Testis (tissue), 3 donors: Measurements from ENCODE around the gene LRRC8A. TPM values are rescaled to one million over a fixed set of nuclear protein-coding genes. Genes with fewer than 3 reads are reported as not detected.
A peak's percentile ranks its signal among the peaks of the same experiment; 100 is the strongest.

Experiments used
- DNase-seq: peaks from one replicate; pipeline ENCODE4 v3.0.0-alpha.2; 2019
- H3K27ac ChIP-seq, 2 donors: fragments of 200-600 bp; sonication (generic); one replicate each; pipeline ENCODE4 v1.5.1; 2019
- H3K27me3 ChIP-seq: fragments of 200-600 bp; sonication (generic); one replicate; pipeline ENCODE4 v1.5.1; 2019
- H3K36me3 ChIP-seq: fragments of 200-600 bp; sonication (generic); one replicate; pipeline ENCODE4 v1.5.1; 2017; ENCODE audit warnings: low read depth; ENCODE audit errors: missing control alignments
- H3K4me1 ChIP-seq: fragments of 200-600 bp; sonication (generic); one replicate; pipeline ENCODE4 v1.5.1; 2019
- H3K4me3 ChIP-seq, 2 donors: fragments of 200-600 bp; sonication (generic); one replicate each; pipeline ENCODE4 v1.5.1; 2017 to 2019
- H3K9me3 ChIP-seq: fragments of 200-600 bp; sonication (generic); one replicate; pipeline ENCODE4 v1.5.1; 2017
- POLR2A ChIP-seq: fragments of 450-650 bp; IDR thresholded peaks from one replicate; pipeline ENCODE4 v1.6.1; 2017; ENCODE audit warnings: antibody characterized with exemption, mild to moderate bottlenecking, moderate library complexity
- WGBS, 2 donors: methylation state at CpG; one replicate each; pipeline ENCODE4 v1.1.5; 2018; 5-methylcytosine and 5-hydroxymethylcytosine counted together
- intact Hi-C: fragments of 100-400 bp; cut with DNase I; formaldehyde crosslinking; loops from one replicate; pipeline ENCODE4 v1.15.1; 2023; ENCODE audit warnings: low total_unique reads
- polyA plus RNA-seq: library from polyadenylated mRNA; stranded (reverse); fragments of 350-450 nt; fragmentation: Illumina TruSeq; extraction: RNeasy Lipid Tissue Mini Kit (QIAGEN cat#74804); gene quantifications from one replicate; pipeline ENCODE4 v1.2.3, GENCODE V29; 2014; ENCODE audit warnings: low read depth, low replicate concordance; ENCODE audit not compliant: insufficient read depth
- total RNA-seq, 2 donors: library from RNA; depleted of rRNA; stranded (reverse); fragments of >200 nt; gene quantifications; one replicate each; pipeline ENCODE4 v1.2.3, GENCODE V29; 2016
- TF ChIP-seq, protein P1 (sequence below), 3 experiments: fragments of 450-650 bp in 2 of 3; fragments of 200-600 bp in 1 of 3; sonication (generic) in 1 of 3; IDR thresholded peaks; one replicate each; pipeline ENCODE4 v1.5.1; 2016 to 2019; ENCODE audit warnings: antibody characterized with exemption in 3 of 3, mild to moderate bottlenecking in 2 of 3, moderate library complexity in 1 of 3

The LRRC8A gene
- total and polyA plus RNA-seq, 3 donors from 2014 or later: 30.9 to 61.3 (median 54.3) TPM

GRCh38 chr9:128903871-128904620 is 22.1 kb downstream of the LRRC8A start:
- TF ChIP-seq, protein P1, sequence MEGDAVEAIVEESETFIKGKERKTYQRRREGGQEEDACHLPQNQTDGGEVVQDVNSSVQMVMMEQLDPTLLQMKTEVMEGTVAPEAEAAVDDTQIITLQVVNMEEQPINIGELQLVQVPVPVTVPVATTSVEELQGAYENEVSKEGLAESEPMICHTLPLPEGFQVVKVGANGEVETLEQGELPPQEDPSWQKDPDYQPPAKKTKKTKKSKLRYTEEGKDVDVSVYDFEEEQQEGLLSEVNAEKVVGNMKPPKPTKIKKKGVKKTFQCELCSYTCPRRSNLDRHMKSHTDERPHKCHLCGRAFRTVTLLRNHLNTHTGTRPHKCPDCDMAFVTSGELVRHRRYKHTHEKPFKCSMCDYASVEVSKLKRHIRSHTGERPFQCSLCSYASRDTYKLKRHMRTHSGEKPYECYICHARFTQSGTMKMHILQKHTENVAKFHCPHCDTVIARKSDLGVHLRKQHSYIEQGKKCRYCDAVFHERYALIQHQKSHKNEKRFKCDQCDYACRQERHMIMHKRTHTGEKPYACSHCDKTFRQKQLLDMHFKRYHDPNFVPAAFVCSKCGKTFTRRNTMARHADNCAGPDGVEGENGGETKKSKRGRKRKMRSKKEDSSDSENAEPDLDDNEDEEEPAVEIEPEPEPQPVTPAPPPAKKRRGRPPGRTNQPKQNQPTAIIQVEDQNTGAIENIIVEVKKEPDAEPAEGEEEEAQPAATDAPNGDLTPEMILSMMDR (IDR thresholded peaks at IDR 0.05): no peak
- TF ChIP-seq POLR2A: no peak
- H3K27me3 ChIP-seq: no peaks in the 10 kb centered on the region
- no peak overlapping the region for H3K27ac ChIP-seq
- intact Hi-C loops: no loop called here
- H3K36me3 ChIP-seq: no peaks in the 10 kb centered on the region
- no peaks in the 10 kb centered on the region for H3K9me3 ChIP-seq
- WGBS, 2 donors: 84 to 95% methylated on average over 10 of the region's 10 CpGs
- H3K4me1 ChIP-seq: peaks cover 27% of the 10 kb centered on the region
- H3K4me3 ChIP-seq: no peak overlapping the region
- DNase-seq: no peak

GRCh38 chr9:128905964-128906363 is 24.0 kb downstream of the LRRC8A start:
- Histone ChIP-seq H3K9me3 (no peaks in the 10 kb centered on the region), H3K36me3 (no peaks in the 10 kb centered on the region), H3K4me1 (peaks cover 39% of the 10 kb centered on the region), H3K27ac (no peak overlapping the region), H3K27me3 (no peaks in the 10 kb centered on the region), H3K4me3 (no peak overlapping the region)
- no peak for TF ChIP-seq POLR2A
- TF ChIP-seq, protein P1 (IDR thresholded peaks at IDR 0.05): no peak
- intact Hi-C loops: no loop called here
- WGBS, 2 donors: 82 to 93% methylated on average over 7 of the region's 7 CpGs
- DNase-seq: no peak

- H3K27ac ChIP-seq: no peak overlapping the region
- TF ChIP-seq, protein P1 (IDR thresholded peaks at IDR 0.05): no peak
- no peak for TF ChIP-seq POLR2A
Observed at GRCh38 chr9:128906741-128907140, 24.8 kb downstream of the LRRC8A start.

GRCh38 chr9:128908372-128908771 is 26.4 kb downstream of the LRRC8A start:
- Histone ChIP-seq H3K4me3 (no peak overlapping the region), H3K9me3 (no peaks in the 10 kb centered on the region), H3K4me1 (peaks cover 63% of the 10 kb centered on the region), H3K27me3 (no peaks in the 10 kb centered on the region), H3K36me3 (no peaks in the 10 kb centered on the region), H3K27ac (no peak overlapping the region)
- TF ChIP-seq POLR2A: no peak
- TF ChIP-seq, protein P1 (IDR thresholded peaks at IDR 0.05): no peak
- DNase-seq: no peak
- 98% methylated on average over 12 to 24 of the region's 24 CpGs for WGBS, 2 donors
- intact Hi-C loops: no loop called here

More at GRCh38 chr9:128906741-128907140, 24.8 kb downstream of the LRRC8A start:
- intact Hi-C loops: no loop called here
- no peak for DNase-seq
- Histone ChIP-seq H3K27me3 (no peaks in the 10 kb centered on the region), H3K9me3 (no peaks in the 10 kb centered on the region), H3K4me1 (peaks cover 47% of the 10 kb centered on the region), H3K4me3 (no peak overlapping the region), H3K36me3 (no peaks in the 10 kb centered on the region)
- 48 to 55% methylated on average over 2 of the region's 2 CpGs for WGBS, 2 donors

DNA sequence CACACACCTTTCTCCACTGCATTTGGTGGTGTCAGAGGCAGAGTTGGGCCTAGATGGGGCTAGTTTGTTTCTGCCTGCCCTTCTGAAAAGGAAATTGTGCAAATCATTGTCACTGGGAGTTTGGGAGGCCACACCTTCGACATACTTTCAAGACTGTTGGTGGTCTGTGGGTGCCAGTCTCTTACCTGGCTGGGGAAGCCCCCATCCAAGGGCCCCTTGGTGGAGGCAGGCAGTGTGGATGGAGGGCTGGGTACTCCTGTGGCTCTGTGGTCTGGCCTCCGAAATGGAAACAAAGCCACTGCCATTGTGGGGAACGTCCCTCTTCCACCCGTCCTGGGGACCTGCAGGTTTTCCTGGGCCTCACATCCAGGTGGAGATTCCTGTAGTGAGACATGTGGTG is 27.9 kb downstream of the LRRC8A start:
- TF ChIP-seq, protein P1 (IDR thresholded peaks at IDR 0.05): no peak
- no peak for TF ChIP-seq POLR2A
- intact Hi-C loops: no loop called here
- Histone ChIP-seq H3K4me1 (peaks cover 76% of the 10 kb centered on the region), H3K27ac (peak overlapping the region; percentile 34 to 69), H3K27me3 (no peaks in the 10 kb centered on the region), H3K9me3 (no peaks in the 10 kb centered on the region), H3K36me3 (no peaks in the 10 kb centered on the region), H3K4me3 (no peak overlapping the region)
- WGBS, 2 donors: 75 to 79% methylated on average over 4 of the region's 4 CpGs
- no peak for DNase-seq
